ENCODE measurements around the gene ANKS3. TPM values are rescaled to one million over a fixed set of nuclear protein-coding genes. Genes with fewer than 3 reads are reported as not detected.

Gene ANKS3
- total and polyA plus RNA-seq, 2 experiments from 2014 or later: 35.2 to 40.3 TPM

- no peaks in the 10 kb centered on the region for H3K9me3 ChIP-seq (ENCODE audit: low read depth)
- no peak for TF ChIP-seq CTCF (IDR thresholded peaks at IDR 0.05; ENCODE audit: low read depth, low read length)
- no peak overlapping the region for H3K27ac ChIP-seq
- DNase-seq (ENCODE audit: low read depth in 1 of 2, low spot score in 1 of 2): no peak
- H3K4me3 ChIP-seq: no peak overlapping the region
- no peaks in the 10 kb centered on the region for H3K27me3 ChIP-seq
- peaks cover 2% of the 10 kb centered on the region for H3K36me3 ChIP-seq
- H3K4me1 ChIP-seq (ENCODE audit: low read depth): peaks cover 13% of the 10 kb centered on the region
These were observed 52.5 kb downstream of the ANKS3 start for GRCh38 chr16:4681471-4682083.

- Histone ChIP-seq H3K27ac (peak overlapping the region; percentile 51), H3K4me3 (no peak overlapping the region), H3K9me3 (ENCODE audit: low read depth) (no peaks in the 10 kb centered on the region), H3K27me3 (no peaks in the 10 kb centered on the region), H3K36me3 (peaks cover 2% of the 10 kb centered on the region), H3K4me1 (ENCODE audit: low read depth) (peaks cover 13% of the 10 kb centered on the region)
- no peak for DNase-seq (ENCODE audit: low read depth in 1 of 2, low spot score in 1 of 2)
- TF ChIP-seq CTCF (IDR thresholded peaks at IDR 0.05; ENCODE audit: low read depth, low read length): no peak
These were observed 53.2 kb downstream of the ANKS3 start for GRCh38 chr16:4680673-4681470.

GRCh38 chr16:4679850-4680636 lies 54.0 kb downstream of the ANKS3 start:
- DNase-seq (ENCODE audit: low read depth in 1 of 2, low spot score in 1 of 2): no peak
- Histone ChIP-seq H3K4me1 (ENCODE audit: low read depth) (peaks cover 13% of the 10 kb centered on the region), H3K4me3 (no peak overlapping the region), H3K27ac (peak overlapping the region; percentile 62), H3K9me3 (ENCODE audit: low read depth) (no peaks in the 10 kb centered on the region), H3K36me3 (peaks cover 2% of the 10 kb centered on the region), H3K27me3 (no peaks in the 10 kb centered on the region)
- TF ChIP-seq CTCF (IDR thresholded peaks at IDR 0.05; ENCODE audit: low read depth, low read length): no peak

- peak in 1 of 2 donors; percentile 75 for DNase-seq (ENCODE audit: low read depth in 1 of 2, low spot score in 1 of 2)
- Histone ChIP-seq H3K27me3 (no peaks in the 10 kb centered on the region), H3K9me3 (ENCODE audit: low read depth) (no peaks in the 10 kb centered on the region), H3K36me3 (peaks cover 2% of the 10 kb centered on the region), H3K4me3 (no peak overlapping the region), H3K27ac (peak overlapping the region; percentile 62), H3K4me1 (ENCODE audit: low read depth) (peaks cover 13% of the 10 kb centered on the region)
- TF ChIP-seq CTCF (IDR thresholded peaks at IDR 0.05; ENCODE audit: low read depth, low read length): no peak
These were observed 54.8 kb downstream of the ANKS3 start for GRCh38 chr16:4679156-4679849.

GRCh38 chr16:4678596-4678995 lies 55.5 kb downstream of the ANKS3 start:
- no peaks in the 10 kb centered on the region for H3K36me3 ChIP-seq
- peaks cover 13% of the 10 kb centered on the region for H3K4me1 ChIP-seq (ENCODE audit: low read depth)
- no peak for DNase-seq (ENCODE audit: low read depth in 1 of 2, low spot score in 1 of 2)
- no peak overlapping the region for H3K4me3 ChIP-seq
- H3K27me3 ChIP-seq: no peaks in the 10 kb centered on the region
- H3K9me3 ChIP-seq (ENCODE audit: low read depth): no peaks in the 10 kb centered on the region
- TF ChIP-seq CTCF (IDR thresholded peaks at IDR 0.05; ENCODE audit: low read depth, low read length): no peak
- H3K27ac ChIP-seq: peak overlapping the region; percentile 62

Measured in cardiac muscle cell (in vitro differentiated cells and primary cell).